ENCODE data around the gene INHBB.

The INHBB gene

DNA sequence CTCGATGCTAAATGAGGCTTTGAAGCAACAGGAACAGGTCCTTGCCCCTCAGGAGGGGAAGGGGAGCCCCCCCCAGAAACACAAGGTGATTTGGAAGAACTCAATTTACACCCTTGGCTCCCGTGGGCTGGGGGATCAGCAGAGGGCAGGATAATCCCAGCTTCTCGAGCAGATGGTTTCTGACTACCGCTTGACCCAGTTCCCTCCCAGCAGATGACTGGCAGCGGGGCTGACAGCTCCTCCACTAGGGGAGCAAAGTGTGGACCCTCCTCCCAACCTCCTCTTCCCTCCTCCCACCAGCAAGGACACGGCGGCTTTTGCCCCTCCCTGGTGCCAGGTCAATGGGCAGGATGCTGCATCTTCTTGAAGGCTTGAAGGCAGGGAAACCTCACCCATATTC is 3.5 kb upstream of the INHBB start:
- H3K9me2 ChIP-seq (replicated peaks; ENCODE audit: insufficient read depth, low read length): no peaks in the 10 kb centered on the region
- H3K9me3 ChIP-seq (ENCODE audit: insufficient read depth, low read length): no peaks in the 10 kb centered on the region
- H3K79me2 ChIP-seq (ENCODE audit: insufficient read depth, low read length): no peaks in the 10 kb centered on the region
- no peaks in the 10 kb centered on the region for H3K27me3 ChIP-seq (ENCODE audit: low read length)
- no peak overlapping the region for H3K27ac ChIP-seq (ENCODE audit: low read depth, low read length)
- TF ChIP-seq, protein P1, sequence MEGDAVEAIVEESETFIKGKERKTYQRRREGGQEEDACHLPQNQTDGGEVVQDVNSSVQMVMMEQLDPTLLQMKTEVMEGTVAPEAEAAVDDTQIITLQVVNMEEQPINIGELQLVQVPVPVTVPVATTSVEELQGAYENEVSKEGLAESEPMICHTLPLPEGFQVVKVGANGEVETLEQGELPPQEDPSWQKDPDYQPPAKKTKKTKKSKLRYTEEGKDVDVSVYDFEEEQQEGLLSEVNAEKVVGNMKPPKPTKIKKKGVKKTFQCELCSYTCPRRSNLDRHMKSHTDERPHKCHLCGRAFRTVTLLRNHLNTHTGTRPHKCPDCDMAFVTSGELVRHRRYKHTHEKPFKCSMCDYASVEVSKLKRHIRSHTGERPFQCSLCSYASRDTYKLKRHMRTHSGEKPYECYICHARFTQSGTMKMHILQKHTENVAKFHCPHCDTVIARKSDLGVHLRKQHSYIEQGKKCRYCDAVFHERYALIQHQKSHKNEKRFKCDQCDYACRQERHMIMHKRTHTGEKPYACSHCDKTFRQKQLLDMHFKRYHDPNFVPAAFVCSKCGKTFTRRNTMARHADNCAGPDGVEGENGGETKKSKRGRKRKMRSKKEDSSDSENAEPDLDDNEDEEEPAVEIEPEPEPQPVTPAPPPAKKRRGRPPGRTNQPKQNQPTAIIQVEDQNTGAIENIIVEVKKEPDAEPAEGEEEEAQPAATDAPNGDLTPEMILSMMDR (IDR thresholded peaks at IDR 0.05; ENCODE audit: insufficient read depth, low read length, poor library complexity, severe bottlenecking): no peak
- no peak for TF ChIP-seq EZH2phosphoT487 (conservative IDR thresholded peaks at IDR 0.05; ENCODE audit: low read length)
- no peak overlapping the region for H3K4me2 ChIP-seq (ENCODE audit: low read depth, low read length, poor library complexity, severe bottlenecking)
- no peaks in the 10 kb centered on the region for H3F3A ChIP-seq (ENCODE audit: insufficient read depth)
- H2AFZ ChIP-seq (ENCODE audit: low read depth, low read length, severe bottlenecking): no peak overlapping the region
- no peak overlapping the region for H3K4me3 ChIP-seq (ENCODE audit: insufficient read depth, low read length, poor library complexity, severe bottlenecking)
- no peaks in the 10 kb centered on the region for H3K36me3 ChIP-seq (ENCODE audit: low read length)
- no peak overlapping the region for H3K9ac ChIP-seq (ENCODE audit: low read length)
- no peaks in the 10 kb centered on the region for H4K20me1 ChIP-seq (ENCODE audit: low read depth, low read length)

- Histone ChIP-seq H3K9me3 (ENCODE audit: insufficient read depth, low read length) (no peaks in the 10 kb centered on the region), H3F3A (ENCODE audit: insufficient read depth) (no peaks in the 10 kb centered on the region), H3K9ac (ENCODE audit: low read length) (no peak overlapping the region), H3K27ac (ENCODE audit: low read depth, low read length) (no peak overlapping the region), H4K20me1 (ENCODE audit: low read depth, low read length) (no peaks in the 10 kb centered on the region), H2AFZ (ENCODE audit: low read depth, low read length, severe bottlenecking) (no peak overlapping the region), H3K4me2 (ENCODE audit: low read depth, low read length, poor library complexity, severe bottlenecking) (no peak overlapping the region), H3K9me2 (replicated peaks; ENCODE audit: insufficient read depth, low read length) (no peaks in the 10 kb centered on the region), H3K36me3 (ENCODE audit: low read length) (no peaks in the 10 kb centered on the region), H3K4me3 (ENCODE audit: insufficient read depth, low read length, poor library complexity, severe bottlenecking) (no peak overlapping the region), H3K27me3 (ENCODE audit: low read length) (no peaks in the 10 kb centered on the region), H3K79me2 (ENCODE audit: insufficient read depth, low read length) (no peaks in the 10 kb centered on the region)
- no peak for TF ChIP-seq EZH2phosphoT487 (conservative IDR thresholded peaks at IDR 0.05; ENCODE audit: low read length)
- TF ChIP-seq, protein P1 (IDR thresholded peaks at IDR 0.05; ENCODE audit: insufficient read depth, low read length, poor library complexity, severe bottlenecking): no peak
Measured at GRCh38 chr2:120343100-120343432, 2.9 kb upstream of the INHBB start.

GRCh38 chr2:120343433-120344105 is 2.4 kb upstream of the INHBB start:
- Histone ChIP-seq H3K4me3 (ENCODE audit: insufficient read depth, low read length, poor library complexity, severe bottlenecking) (no peak overlapping the region), H3K9ac (ENCODE audit: low read length) (no peak overlapping the region)

DNA sequence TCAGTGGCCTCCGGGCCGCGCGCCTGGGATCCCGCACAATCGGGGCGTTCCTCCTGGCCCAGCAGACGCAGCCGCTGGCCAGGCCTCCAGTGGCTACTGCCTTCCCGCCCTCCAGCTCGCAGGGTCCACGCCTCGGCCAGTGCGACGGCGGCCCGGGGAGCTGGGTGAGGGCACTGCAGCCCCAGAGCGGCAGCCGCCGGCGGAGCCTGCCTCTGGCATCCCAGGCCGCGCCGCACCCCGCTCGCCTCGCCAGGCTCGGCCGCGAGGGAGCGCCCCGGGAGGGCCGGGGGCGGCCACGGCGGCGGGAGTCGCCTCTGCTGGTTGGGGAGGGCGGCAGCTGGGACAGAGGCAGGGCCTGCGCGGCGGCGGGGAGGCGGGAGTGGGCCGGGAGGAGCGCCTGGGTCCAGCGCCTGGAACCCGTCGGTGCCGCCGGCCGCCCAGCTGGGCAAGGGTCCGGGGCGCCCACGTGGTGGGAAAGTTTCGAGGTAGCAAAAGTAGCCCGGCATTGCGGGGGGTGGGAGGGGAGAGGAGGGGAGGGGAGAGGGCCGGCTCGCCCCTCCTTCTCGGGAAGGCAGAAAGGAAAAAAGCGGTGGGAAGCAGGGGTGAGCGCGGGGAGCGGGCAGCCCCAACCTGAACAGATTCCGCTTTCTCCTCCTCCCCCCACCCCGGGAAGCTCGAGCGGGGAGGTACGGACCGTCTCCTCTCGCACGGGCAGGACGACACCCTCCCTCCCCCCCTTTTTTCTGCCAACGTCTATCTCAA is 1.5 kb upstream of the INHBB start:
- no peak overlapping the region for H3K4me2 ChIP-seq (ENCODE audit: low read depth, low read length, poor library complexity, severe bottlenecking)
- H3K27ac ChIP-seq (ENCODE audit: low read depth, low read length): no peak overlapping the region
- no peaks in the 10 kb centered on the region for H3K27me3 ChIP-seq (ENCODE audit: low read length)
- no peak overlapping the region for H3K4me3 ChIP-seq (ENCODE audit: insufficient read depth, low read length, poor library complexity, severe bottlenecking)
- no peak overlapping the region for H3K9ac ChIP-seq (ENCODE audit: low read length)
- no peaks in the 10 kb centered on the region for H3K9me3 ChIP-seq (ENCODE audit: insufficient read depth, low read length)
- H3K36me3 ChIP-seq (ENCODE audit: low read length): no peaks in the 10 kb centered on the region
- H3F3A ChIP-seq (ENCODE audit: insufficient read depth): no peaks in the 10 kb centered on the region
- no peak overlapping the region for H2AFZ ChIP-seq (ENCODE audit: low read depth, low read length, severe bottlenecking)
- TF ChIP-seq, protein P1 (IDR thresholded peaks at IDR 0.05; ENCODE audit: insufficient read depth, low read length, poor library complexity, severe bottlenecking): no peak
- no peaks in the 10 kb centered on the region for H3K79me2 ChIP-seq (ENCODE audit: insufficient read depth, low read length)
- no peaks in the 10 kb centered on the region for H4K20me1 ChIP-seq (ENCODE audit: low read depth, low read length)
- no peaks in the 10 kb centered on the region for H3K9me2 ChIP-seq (replicated peaks; ENCODE audit: insufficient read depth, low read length)

More at GRCh38 chr2:120343433-120344105, 2.4 kb upstream of the INHBB start:
- H3K9me3 ChIP-seq (ENCODE audit: insufficient read depth, low read length): no peaks in the 10 kb centered on the region
- H2AFZ ChIP-seq (ENCODE audit: low read depth, low read length, severe bottlenecking): no peak overlapping the region
- no peaks in the 10 kb centered on the region for H3K79me2 ChIP-seq (ENCODE audit: insufficient read depth, low read length)
- TF ChIP-seq EZH2phosphoT487 (conservative IDR thresholded peaks at IDR 0.05; ENCODE audit: low read length): no peak
- no peak overlapping the region for H3K27ac ChIP-seq (ENCODE audit: low read depth, low read length)
- no peaks in the 10 kb centered on the region for H3K36me3 ChIP-seq (ENCODE audit: low read length)
- H4K20me1 ChIP-seq (ENCODE audit: low read depth, low read length): no peaks in the 10 kb centered on the region
- no peaks in the 10 kb centered on the region for H3K27me3 ChIP-seq (ENCODE audit: low read length)
- H3F3A ChIP-seq (ENCODE audit: insufficient read depth): no peaks in the 10 kb centered on the region
- no peak overlapping the region for H3K4me2 ChIP-seq (ENCODE audit: low read depth, low read length, poor library complexity, severe bottlenecking)
- H3K9me2 ChIP-seq (replicated peaks; ENCODE audit: insufficient read depth, low read length): no peaks in the 10 kb centered on the region

Data from SU-DHL-6 (cell line).